Parathyroid adenoma (tissue), 2 donors: Measurements from ENCODE around the gene UCMA.

Source experiments
- H2AFZ ChIP-seq: fragments of 300-600 bp; sonication (generic); one replicate; pipeline ENCODE4 v1.7.0; 2017; ENCODE audit warnings: antibody characterized with exemption, mild to moderate bottlenecking
- H3K27ac ChIP-seq: fragments of 300-600 bp; sonication (generic); one replicate; pipeline ENCODE4 v1.7.0; 2017
- H3K27me3 ChIP-seq: fragments of 300-600 bp; sonication (generic); one replicate; pipeline ENCODE4 v1.7.0; 2017; ENCODE audit warnings: low read length; ENCODE audit not compliant: control insufficient read depth, insufficient read depth
- H3K36me3 ChIP-seq: fragments of 300-600 bp; sonication (generic); one replicate; pipeline ENCODE4 v1.7.0; 2017; ENCODE audit warnings: low read length; ENCODE audit not compliant: control insufficient read depth, insufficient read depth
- H3K4me1 ChIP-seq: fragments of 300-600 bp; sonication (generic); one replicate; pipeline ENCODE4 v1.7.0; 2017; ENCODE audit warnings: control low read depth
- H3K4me2 ChIP-seq: fragments of 300-600 bp; sonication (generic); one replicate; pipeline ENCODE4 v1.7.0; 2017; ENCODE audit warnings: low read length
- H3K4me3 ChIP-seq: fragments of 300-600 bp; sonication (generic); one replicate; pipeline ENCODE4 v1.7.0; 2017; ENCODE audit warnings: low read depth, low read length
- H3K79me2 ChIP-seq: fragments of 300-600 bp; sonication (generic); one replicate; pipeline ENCODE4 v1.7.0; 2017; ENCODE audit warnings: control low read depth
- H3K9ac ChIP-seq: fragments of 300-600 bp; sonication (generic); one replicate; pipeline ENCODE4 v1.7.0; 2017; ENCODE audit warnings: mild to moderate bottlenecking
- H3K9me3 ChIP-seq: fragments of 300-600 bp; sonication (generic); one replicate; pipeline ENCODE4 v1.7.0; 2017; ENCODE audit warnings: low read length; ENCODE audit not compliant: control insufficient read depth
- TF ChIP-seq, protein P1 (sequence below): fragments of 300-600 bp; sonication (generic); IDR thresholded peaks from one replicate; pipeline ENCODE4 v1.7.0; 2017; ENCODE audit warnings: antibody characterized with exemption, mild to moderate bottlenecking
- donor health status: primary hyperparathyroidism.

UCMA gene

GRCh38 chr10:13231190-13231589 is 3.0 kb downstream of the UCMA start:
- TF ChIP-seq, protein P1, sequence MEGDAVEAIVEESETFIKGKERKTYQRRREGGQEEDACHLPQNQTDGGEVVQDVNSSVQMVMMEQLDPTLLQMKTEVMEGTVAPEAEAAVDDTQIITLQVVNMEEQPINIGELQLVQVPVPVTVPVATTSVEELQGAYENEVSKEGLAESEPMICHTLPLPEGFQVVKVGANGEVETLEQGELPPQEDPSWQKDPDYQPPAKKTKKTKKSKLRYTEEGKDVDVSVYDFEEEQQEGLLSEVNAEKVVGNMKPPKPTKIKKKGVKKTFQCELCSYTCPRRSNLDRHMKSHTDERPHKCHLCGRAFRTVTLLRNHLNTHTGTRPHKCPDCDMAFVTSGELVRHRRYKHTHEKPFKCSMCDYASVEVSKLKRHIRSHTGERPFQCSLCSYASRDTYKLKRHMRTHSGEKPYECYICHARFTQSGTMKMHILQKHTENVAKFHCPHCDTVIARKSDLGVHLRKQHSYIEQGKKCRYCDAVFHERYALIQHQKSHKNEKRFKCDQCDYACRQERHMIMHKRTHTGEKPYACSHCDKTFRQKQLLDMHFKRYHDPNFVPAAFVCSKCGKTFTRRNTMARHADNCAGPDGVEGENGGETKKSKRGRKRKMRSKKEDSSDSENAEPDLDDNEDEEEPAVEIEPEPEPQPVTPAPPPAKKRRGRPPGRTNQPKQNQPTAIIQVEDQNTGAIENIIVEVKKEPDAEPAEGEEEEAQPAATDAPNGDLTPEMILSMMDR: no peak
- Histone ChIP-seq H3K4me2 (no peak overlapping the region), H2AFZ (no peak overlapping the region)

GRCh38 chr10:13227031-13227430 is 7.1 kb downstream of the UCMA start:
- Histone ChIP-seq H3K9ac (no peak overlapping the region), H2AFZ (no peak overlapping the region), H3K27ac (no peak overlapping the region), H3K9me3 (no peaks in the 10 kb centered on the region), H3K36me3 (no peaks in the 10 kb centered on the region), H3K4me2 (no peak overlapping the region), H3K4me1 (no peaks in the 10 kb centered on the region), H3K27me3 (no peaks in the 10 kb centered on the region), H3K4me3 (no peak overlapping the region), H3K79me2 (no peaks in the 10 kb centered on the region)
- TF ChIP-seq, protein P1: no peak

More at GRCh38 chr10:13231190-13231589, 3.0 kb downstream of the UCMA start:
- Histone ChIP-seq H3K4me1 (no peaks in the 10 kb centered on the region), H3K27me3 (no peaks in the 10 kb centered on the region), H3K79me2 (no peaks in the 10 kb centered on the region), H3K9me3 (no peaks in the 10 kb centered on the region), H3K9ac (no peak overlapping the region), H3K4me3 (no peak overlapping the region), H3K36me3 (no peaks in the 10 kb centered on the region), H3K27ac (no peak overlapping the region)

DNA sequence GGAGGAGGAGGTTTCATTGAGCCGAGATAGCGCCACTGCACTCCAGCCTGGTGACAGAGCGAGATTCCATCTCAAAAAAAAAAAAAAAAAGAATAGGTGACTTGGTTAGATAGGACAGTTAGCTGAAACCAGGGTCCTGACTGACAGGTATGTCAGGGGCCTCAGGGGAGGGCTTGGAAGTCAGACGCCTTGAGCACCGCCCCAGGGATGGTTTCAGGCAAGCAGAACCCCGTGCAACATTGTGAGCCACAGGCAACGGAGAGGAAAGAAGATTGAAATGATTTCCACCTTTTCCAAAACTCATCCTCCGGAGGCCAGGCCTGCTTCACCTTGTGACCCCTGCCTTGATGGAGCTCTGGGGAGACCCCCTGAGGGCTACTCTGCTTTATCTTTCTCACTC is 8.6 kb downstream of the UCMA start:
- Histone ChIP-seq H3K9ac (no peak overlapping the region), H3K27ac (no peak overlapping the region), H2AFZ (no peak overlapping the region), H3K4me3 (no peak overlapping the region), H3K4me1 (no peaks in the 10 kb centered on the region), H3K36me3 (no peaks in the 10 kb centered on the region), H3K27me3 (no peaks in the 10 kb centered on the region), H3K4me2 (no peak overlapping the region), H3K9me3 (no peaks in the 10 kb centered on the region), H3K79me2 (no peaks in the 10 kb centered on the region)
- TF ChIP-seq, protein P1: no peak

GRCh38 chr10:13224210-13224995 is 9.8 kb downstream of the UCMA start:
- H3K9me3 ChIP-seq: no peaks in the 10 kb centered on the region
- H3K4me2 ChIP-seq: no peak overlapping the region
- H3K4me3 ChIP-seq: no peak overlapping the region
- no peak overlapping the region for H3K9ac ChIP-seq
- no peaks in the 10 kb centered on the region for H3K27me3 ChIP-seq
- H3K79me2 ChIP-seq: no peaks in the 10 kb centered on the region
- TF ChIP-seq, protein P1: no peak
- H3K27ac ChIP-seq: no peak overlapping the region
- H2AFZ ChIP-seq: no peak overlapping the region
- H3K4me1 ChIP-seq: no peaks in the 10 kb centered on the region
- H3K36me3 ChIP-seq: no peaks in the 10 kb centered on the region

- TF ChIP-seq, protein P1: no peak
- H3K9me3 ChIP-seq: no peaks in the 10 kb centered on the region
- no peak overlapping the region for H3K27ac ChIP-seq
- no peaks in the 10 kb centered on the region for H3K4me1 ChIP-seq
- no peak overlapping the region for H3K9ac ChIP-seq
- H3K36me3 ChIP-seq: no peaks in the 10 kb centered on the region
- H3K27me3 ChIP-seq: no peaks in the 10 kb centered on the region
- no peaks in the 10 kb centered on the region for H3K79me2 ChIP-seq
- no peak overlapping the region for H3K4me3 ChIP-seq
- no peak overlapping the region for H3K4me2 ChIP-seq
- H2AFZ ChIP-seq: no peak overlapping the region
Measured at GRCh38 chr10:13223241-13223640, 10.9 kb downstream of the UCMA start.
